Transverse colon (tissue), 3 donors: Measurements from ENCODE around the gene SERPINA1.

ENCODE experiments used
- POLR2A ChIP-seq: fragments of 450-650 bp; IDR thresholded peaks from one replicate; pipeline ENCODE4 v1.6.1; 2016; ENCODE audit warnings: antibody characterized with exemption, mild to moderate bottlenecking, moderate library complexity
- TF ChIP-seq, protein P1 (sequence below), 5 experiments: fragments of 200-600 bp in 3 of 5; fragments of 450-650 bp in 2 of 5; sonication (generic) in 3 of 5; IDR thresholded peaks; 1 replicate in 2 of 5; 2 replicates in 3 of 5; pipeline ENCODE4 v1.5.1; 2016 to 2017; ENCODE audit warnings: antibody characterized with exemption in 5 of 5, inconsistent platforms in 3 of 5, mild to moderate bottlenecking in 2 of 5, moderate library complexity in 1 of 5

DNA sequence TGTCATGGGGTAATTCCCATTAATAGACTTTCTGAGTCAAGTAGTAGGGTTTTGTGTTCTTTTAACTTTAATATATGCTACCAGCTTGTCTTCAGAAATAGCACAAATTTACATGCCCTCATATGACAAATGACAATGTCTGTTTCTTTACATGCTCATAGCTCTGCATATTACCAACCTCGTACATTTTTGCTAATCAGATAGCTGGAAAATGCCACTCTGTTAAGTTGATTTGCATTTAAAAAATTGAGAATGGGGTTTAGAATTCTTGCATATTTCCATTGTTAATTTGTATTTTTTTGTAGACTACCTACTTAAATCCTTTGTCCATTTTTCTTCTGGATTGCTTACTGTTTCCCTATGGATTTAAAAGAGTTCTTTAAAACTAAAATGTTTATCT is 31.2 kb downstream of the SERPINA1 start:
- TF ChIP-seq, protein P1, sequence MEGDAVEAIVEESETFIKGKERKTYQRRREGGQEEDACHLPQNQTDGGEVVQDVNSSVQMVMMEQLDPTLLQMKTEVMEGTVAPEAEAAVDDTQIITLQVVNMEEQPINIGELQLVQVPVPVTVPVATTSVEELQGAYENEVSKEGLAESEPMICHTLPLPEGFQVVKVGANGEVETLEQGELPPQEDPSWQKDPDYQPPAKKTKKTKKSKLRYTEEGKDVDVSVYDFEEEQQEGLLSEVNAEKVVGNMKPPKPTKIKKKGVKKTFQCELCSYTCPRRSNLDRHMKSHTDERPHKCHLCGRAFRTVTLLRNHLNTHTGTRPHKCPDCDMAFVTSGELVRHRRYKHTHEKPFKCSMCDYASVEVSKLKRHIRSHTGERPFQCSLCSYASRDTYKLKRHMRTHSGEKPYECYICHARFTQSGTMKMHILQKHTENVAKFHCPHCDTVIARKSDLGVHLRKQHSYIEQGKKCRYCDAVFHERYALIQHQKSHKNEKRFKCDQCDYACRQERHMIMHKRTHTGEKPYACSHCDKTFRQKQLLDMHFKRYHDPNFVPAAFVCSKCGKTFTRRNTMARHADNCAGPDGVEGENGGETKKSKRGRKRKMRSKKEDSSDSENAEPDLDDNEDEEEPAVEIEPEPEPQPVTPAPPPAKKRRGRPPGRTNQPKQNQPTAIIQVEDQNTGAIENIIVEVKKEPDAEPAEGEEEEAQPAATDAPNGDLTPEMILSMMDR (IDR thresholded peaks at IDR 0.05), result no peak
- no peak for TF ChIP-seq POLR2A
